ENCODE data around the gene SPCS2. TPM values are rescaled to one million over a fixed set of nuclear protein-coding genes. Genes with fewer than 3 reads are reported as not detected.
A peak's percentile ranks its signal among the peaks of the same experiment; 100 is the strongest.

SPCS2 gene
- total and polyA plus RNA-seq, 9 donors, result 39.8 to 193 (median 125) TPM

GRCh38 chr11:74941492-74941891, 7.6 kb upstream of the SPCS2 start:
- no peak for DNase-seq
- H3K4me3 ChIP-seq, result no peak overlapping the region
- TF ChIP-seq, protein P1, sequence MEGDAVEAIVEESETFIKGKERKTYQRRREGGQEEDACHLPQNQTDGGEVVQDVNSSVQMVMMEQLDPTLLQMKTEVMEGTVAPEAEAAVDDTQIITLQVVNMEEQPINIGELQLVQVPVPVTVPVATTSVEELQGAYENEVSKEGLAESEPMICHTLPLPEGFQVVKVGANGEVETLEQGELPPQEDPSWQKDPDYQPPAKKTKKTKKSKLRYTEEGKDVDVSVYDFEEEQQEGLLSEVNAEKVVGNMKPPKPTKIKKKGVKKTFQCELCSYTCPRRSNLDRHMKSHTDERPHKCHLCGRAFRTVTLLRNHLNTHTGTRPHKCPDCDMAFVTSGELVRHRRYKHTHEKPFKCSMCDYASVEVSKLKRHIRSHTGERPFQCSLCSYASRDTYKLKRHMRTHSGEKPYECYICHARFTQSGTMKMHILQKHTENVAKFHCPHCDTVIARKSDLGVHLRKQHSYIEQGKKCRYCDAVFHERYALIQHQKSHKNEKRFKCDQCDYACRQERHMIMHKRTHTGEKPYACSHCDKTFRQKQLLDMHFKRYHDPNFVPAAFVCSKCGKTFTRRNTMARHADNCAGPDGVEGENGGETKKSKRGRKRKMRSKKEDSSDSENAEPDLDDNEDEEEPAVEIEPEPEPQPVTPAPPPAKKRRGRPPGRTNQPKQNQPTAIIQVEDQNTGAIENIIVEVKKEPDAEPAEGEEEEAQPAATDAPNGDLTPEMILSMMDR (IDR thresholded peaks at IDR 0.05), result no peak
- no peak for TF ChIP-seq EP300 (IDR thresholded peaks at IDR 0.05)
- TF ChIP-seq POLR2A (IDR thresholded peaks at IDR 0.05), result no peak
- no peaks in the 10 kb centered on the region for H3K4me1 ChIP-seq (ENCODE audit: insufficient read depth)
- intact Hi-C loops (cut with DNase I), result loop anchor here in 1 of 4 donors (10.0 kb wide), 1 partner anchor 83 kb away; no protein-coding TSS in a partner anchor
- no peak overlapping the region for H3K27ac ChIP-seq
- H3K27me3 ChIP-seq, result no peaks in the 10 kb centered on the region
- no peaks in the 10 kb centered on the region for H3K9me3 ChIP-seq
- no peaks in the 10 kb centered on the region for H3K36me3 ChIP-seq

DNA sequence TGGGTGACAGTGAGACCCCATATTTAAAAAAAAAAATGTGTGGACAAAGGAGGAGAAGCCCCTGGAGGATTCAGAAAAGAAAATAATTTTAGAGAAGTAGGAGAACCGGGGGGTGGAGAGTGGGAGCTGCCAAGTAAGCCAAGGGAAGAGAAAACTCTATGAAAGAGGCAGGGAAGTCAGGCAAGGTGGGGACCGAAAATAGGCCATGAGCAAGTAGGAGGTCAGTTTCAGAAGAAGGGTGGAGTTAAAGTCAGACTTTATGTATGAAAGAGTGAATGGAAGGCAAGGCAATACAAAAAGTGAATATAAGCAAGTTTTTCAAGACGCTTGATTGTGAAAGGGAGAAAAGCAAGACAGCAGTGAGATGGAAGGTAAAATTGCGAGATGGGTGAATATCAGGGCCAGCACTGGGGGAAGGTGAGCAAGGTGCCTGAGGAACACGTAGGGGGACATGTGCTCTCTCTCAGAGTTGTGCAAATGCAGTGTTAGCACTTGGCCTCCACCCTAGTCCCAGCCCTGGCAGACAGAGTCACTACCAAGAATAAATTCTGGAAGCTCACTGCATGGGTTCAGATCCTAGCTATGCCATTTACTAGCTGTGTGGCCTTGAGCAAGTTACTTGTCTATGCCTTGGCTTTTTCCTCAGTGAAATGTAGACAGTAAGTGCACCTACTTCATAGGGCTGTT, 6.8 kb upstream of the SPCS2 start:
- 87 to 92% (median 90%) methylated on average over 5 of the region's 5 CpGs for WGBS, 3 donors
- Histone ChIP-seq H3K4me1 (ENCODE audit: insufficient read depth) (no peaks in the 10 kb centered on the region), H3K9me3 (no peaks in the 10 kb centered on the region), H3K27me3 (no peaks in the 10 kb centered on the region), H3K4me3 (no peak overlapping the region), H3K36me3 (no peaks in the 10 kb centered on the region), H3K27ac (no peak overlapping the region)
- no peak for DNase-seq
- intact Hi-C loops (cut with DNase I), result loop anchor here in 1 of 4 donors (10.0 kb wide), 1 partner anchor 83 kb away; no protein-coding TSS in a partner anchor
- no peak for TF ChIP-seq POLR2A (IDR thresholded peaks at IDR 0.05)

DNA sequence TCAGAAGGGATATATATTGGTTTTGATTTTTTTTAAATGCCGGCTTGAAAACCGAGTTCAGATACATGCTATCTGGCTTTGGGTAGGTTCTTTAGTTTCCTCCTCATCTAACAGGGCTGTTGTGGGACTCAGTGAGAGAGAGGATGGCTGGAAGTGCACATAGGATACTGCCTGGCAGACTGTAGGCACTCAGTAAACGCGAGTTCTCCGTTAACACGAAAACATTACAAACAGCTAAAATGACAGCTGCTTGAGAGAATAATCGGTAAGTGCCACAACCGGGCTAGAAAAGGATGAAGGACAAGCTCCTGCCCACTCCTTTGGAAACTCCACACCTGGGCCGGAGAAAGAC, 544 bp upstream of the SPCS2 start:
- Histone ChIP-seq H3K27me3 (no peaks in the 10 kb centered on the region), H3K27ac (peak overlapping the region; percentile 51 to 58), H3K4me1 (ENCODE audit: insufficient read depth) (peaks cover 5% of the 10 kb centered on the region), H3K9me3 (no peaks in the 10 kb centered on the region), H3K4me3 (peak overlapping the region; percentile 96), H3K36me3 (no peaks in the 10 kb centered on the region)
- 0 to 1% (median 1%) methylated on average over 9 of the region's 9 CpGs for WGBS, 3 donors
- intact Hi-C loops (cut with DNase I), result loop anchor here in 1 of 4 donors (10.0 kb wide), 1 partner anchor 76 kb away; no protein-coding TSS in a partner anchor
- TF ChIP-seq EP300 (IDR thresholded peaks at IDR 0.05) (no peak), POLR2A (IDR thresholded peaks at IDR 0.05) (no peak)
- TF ChIP-seq, protein P1 (IDR thresholded peaks at IDR 0.05), result no peak
- no peak for DNase-seq

DNA sequence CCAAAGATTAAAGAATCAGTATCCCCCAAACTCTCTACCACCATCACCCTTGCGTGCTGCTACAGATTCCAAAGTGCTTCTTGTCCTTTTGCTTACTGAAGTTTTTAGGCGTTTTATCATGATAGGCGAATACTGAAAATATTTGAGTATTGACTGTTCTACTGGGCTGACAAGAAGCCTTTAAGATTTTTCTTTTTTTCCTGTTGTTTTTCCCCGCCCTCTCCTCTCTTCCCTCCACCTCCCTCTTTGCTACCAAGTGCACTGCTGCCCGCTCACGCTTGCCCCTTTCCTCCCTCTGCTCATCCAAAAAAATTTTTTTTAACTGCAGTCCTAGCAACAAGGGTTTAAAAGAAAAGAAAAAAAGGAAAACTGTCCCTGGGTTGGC, 679 bp downstream of the SPCS2 start:
- WGBS, 3 donors, result 0 to 1% (median 0%) methylated on average over 6 of the region's 6 CpGs
- Histone ChIP-seq H3K27ac (peak overlapping the region; percentile 24 to 58), H3K4me1 (ENCODE audit: insufficient read depth) (peaks cover 5% of the 10 kb centered on the region), H3K9me3 (no peaks in the 10 kb centered on the region), H3K36me3 (no peaks in the 10 kb centered on the region), H3K4me3 (peak overlapping the region; percentile 96), H3K27me3 (no peaks in the 10 kb centered on the region)
- no peak for DNase-seq
- TF ChIP-seq, protein P1 (IDR thresholded peaks at IDR 0.05), result no peak
- TF ChIP-seq POLR2A (IDR thresholded peaks at IDR 0.05) (no peak), EP300 (IDR thresholded peaks at IDR 0.05) (no peak)
- intact Hi-C loops (cut with DNase I), result loop anchor here in 1 of 4 donors (10.0 kb wide), 1 partner anchor 75 kb away; no protein-coding TSS in a partner anchor

DNA sequence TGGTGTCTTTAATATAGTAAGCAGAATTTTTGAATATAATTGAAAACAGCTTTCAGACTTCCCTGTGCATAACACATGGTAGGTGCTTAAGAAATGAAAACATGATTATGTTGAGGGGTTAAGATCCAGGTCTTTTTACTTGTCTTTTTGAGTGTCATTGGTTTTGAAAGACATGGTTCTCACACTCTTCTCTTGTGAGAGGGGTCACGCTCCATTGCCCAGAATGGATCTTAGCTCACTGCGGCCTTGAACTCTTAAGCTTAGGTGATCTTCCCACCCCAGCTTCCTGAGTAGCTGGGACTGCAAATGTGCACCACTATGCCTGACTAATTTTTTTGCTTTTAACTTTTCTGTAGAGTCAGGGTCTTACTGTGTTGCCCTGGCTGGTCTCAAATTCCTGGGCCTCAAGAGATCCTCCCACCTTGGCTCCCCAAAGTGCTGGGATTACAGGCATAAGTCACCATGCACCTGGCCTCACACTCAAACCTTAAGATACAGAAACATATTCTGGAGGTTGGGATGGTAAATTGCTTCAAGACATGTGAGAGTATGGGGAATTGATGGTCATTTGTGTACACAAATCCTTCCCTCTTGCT, 1.4 kb downstream of the SPCS2 start:
- peak overlapping the region; percentile 96 for H3K4me3 ChIP-seq
- WGBS, 3 donors, result 57 to 61% (median 59%) methylated on average over 2 of the region's 2 CpGs
- DNase-seq, result no peak
- no peak overlapping the region for H3K27ac ChIP-seq
- peaks cover 5% of the 10 kb centered on the region for H3K4me1 ChIP-seq (ENCODE audit: insufficient read depth)
- no peaks in the 10 kb centered on the region for H3K9me3 ChIP-seq
- intact Hi-C loops (cut with DNase I), result no loop called here
- no peaks in the 10 kb centered on the region for H3K27me3 ChIP-seq
- H3K36me3 ChIP-seq, result no peaks in the 10 kb centered on the region
- no peak for TF ChIP-seq POLR2A (IDR thresholded peaks at IDR 0.05)
- TF ChIP-seq, protein P1 (IDR thresholded peaks at IDR 0.05), result no peak

Measured in ovary (tissue), 9 donors.